Measurements from ENCODE around the gene CLDN1. TPM values are rescaled to one million over a fixed set of nuclear protein-coding genes. Genes with fewer than 3 reads are reported as not detected.

The CLDN1 gene
- total and polyA plus RNA-seq, 2 of the 8 experiments (the other 6 are each of a cell fraction or from before 2014, with no cell fraction given): 3.1 to 6.1 TPM

- POLR2A ChIA-PET (ENCODE audit: partially characterized antibody): no interaction called here
Measured at GRCh38 chr3:190323246-190323626, 990 bp upstream of the CLDN1 start.

More at GRCh38 chr3:190323246-190323626, 990 bp upstream of the CLDN1 start:
- Histone ChIP-seq H2BK15ac (ENCODE audit: low read length) (no peak overlapping the region), H3K18ac (ENCODE audit: extremely low read depth, low read length) (no peak overlapping the region), H3K79me2 (ENCODE audit: control insufficient read depth in 1 of 2, insufficient read depth in 2 of 2, low read length in 2 of 2) (no peaks in the 10 kb centered on the region), H2AFZ (ENCODE audit: low read length) (peak overlapping the region; percentile 43; the same call in 1 of the 2 replicates), H4K5ac (ENCODE audit: insufficient read length, low read depth, low read length) (no peak overlapping the region), H3K4me2 (ENCODE audit: insufficient read depth in 1 of 2, low read depth in 2 of 2, low read length in 2 of 2) (peak overlapping the region; percentile 67 to 78; a peak in 2 of 4 replicates), H2BK120ac (replicated peaks; ENCODE audit: low read depth, low read length) (no peak overlapping the region), H3K14ac (ENCODE audit: insufficient read length) (no peak overlapping the region), H2BK20ac (ENCODE audit: low read length) (no peak overlapping the region), H3K36me3 (ENCODE audit: control insufficient read depth in 2 of 4, insufficient read depth in 4 of 4, low read length in 3 of 4) (no peaks in the 10 kb centered on the region), H3K4me1 (replicated peaks in 1 of 4; ENCODE audit: control insufficient read depth in 3 of 4, insufficient read depth in 4 of 4, low read length in 3 of 4) (peaks cover 2 to 13% (median 8%) of the 10 kb centered on the region in 4 experiments; a peak in 5 of 7 replicates), H4K91ac (replicated peaks; ENCODE audit: insufficient read length, low read length) (no peak overlapping the region), H3K23me2 (ENCODE audit: low read depth, low read length) (peaks cover 6% of the 10 kb centered on the region; the same call in 1 of the 2 replicates), H3K4me3 (ENCODE audit: extremely low read depth in 1 of 4, insufficient read depth in 2 of 4, low read depth in 3 of 4, low read length in 4 of 4) (no peak overlapping the region), H2BK5ac (ENCODE audit: low read depth, low read length) (no peak overlapping the region), H3K79me1 (ENCODE audit: low read depth, low read length) (no peaks in the 10 kb centered on the region), H3K9me3 (ENCODE audit: insufficient read depth in 2 of 2, low read depth in 1 of 2, low read length in 1 of 2) (no peaks in the 10 kb centered on the region), H3K23ac (ENCODE audit: insufficient read length) (no peak overlapping the region), H3K27me3 (replicated peaks in 1 of 4; ENCODE audit: control insufficient read depth in 3 of 4, extremely low read depth in 1 of 4, insufficient read depth in 3 of 4, low read length in 3 of 4) (peaks cover 0 to 7% (median 6%) of the 10 kb centered on the region in 4 experiments; a peak in 5 of 7 replicates), H3K56ac (replicated peaks; ENCODE audit: insufficient read length, low read depth, low read length) (no peak overlapping the region), H3K27ac (ENCODE audit: low read depth, low read length) (no peak overlapping the region), H2BK12ac (ENCODE audit: low read depth, low read length) (no peak overlapping the region), H2AK5ac (ENCODE audit: low read depth, low read length) (no peak overlapping the region), H3K9ac (replicated peaks in 1 of 4; ENCODE audit: extremely low read depth in 1 of 4, low read depth in 3 of 4, low read length in 3 of 4) (no peak overlapping the region), H4K8ac (ENCODE audit: extremely low read depth, insufficient read depth, low read length) (no peak overlapping the region), H3K4ac (replicated peaks; ENCODE audit: insufficient read length, low read depth, low read length) (no peak overlapping the region), H4K20me1 (replicated peaks in 1 of 2; ENCODE audit: control insufficient read depth in 1 of 2, insufficient read depth in 2 of 2, low read length in 2 of 2) (no peaks in the 10 kb centered on the region)
- FAIRE-seq: no peak
- CTCF ChIA-PET (ENCODE audit: partially characterized antibody): interaction anchor here (1.2 to 6.3 kb wide), 15 partner anchors 9 to 363 kb away, joined by 3 to 54 read pairs (median 8); partner anchors contain the start of gene P3H2
- TF ChIP-seq SIN3A (conservative IDR thresholded peaks at IDR 0.05 in 1 of 2, IDR thresholded peaks at IDR 0.05 in 1 of 2; ENCODE audit: low read depth in 1 of 2, low read length in 2 of 2) (no peak), RNF2 (IDR thresholded peaks at IDR 0.05; ENCODE audit: borderline replicate concordance, low read depth, low read length, missing control alignments, poor library complexity, severe bottlenecking) (no peak)
- WGBS, 2 experiments (ENCODE audit: extremely low coverage in 1 of 2, insufficient coverage in 1 of 2, insufficient read length in 1 of 2, insufficient replicate concordance in 2 of 2, low coverage in 1 of 2, low lambda C conversion rate in 2 of 2, missing lambda C conversion rate in 1 of 2): 87% methylated on average over 8 of the region's 8 CpGs; no CpG with 5 or more reads in 1 of the 2 experiments
- no peak for DNase-seq (ENCODE audit: low read depth in 1 of 2, low spot score in 2 of 2)

Measured in H1 (cell line).